ENCODE data around the gene STK32C. TPM values are rescaled to one million over a fixed set of nuclear protein-coding genes. Genes with fewer than 3 reads are reported as not detected.

Gene STK32C
- total RNA-seq, result 7.9 TPM

GRCh38 chr10:132307823-132308586 lies at the start of gene STK32C:
TSS of gene STK32C (minus strand) at chr10:132307950. CDS start at chr10:132307833, 117 bp downstream.

DNA sequence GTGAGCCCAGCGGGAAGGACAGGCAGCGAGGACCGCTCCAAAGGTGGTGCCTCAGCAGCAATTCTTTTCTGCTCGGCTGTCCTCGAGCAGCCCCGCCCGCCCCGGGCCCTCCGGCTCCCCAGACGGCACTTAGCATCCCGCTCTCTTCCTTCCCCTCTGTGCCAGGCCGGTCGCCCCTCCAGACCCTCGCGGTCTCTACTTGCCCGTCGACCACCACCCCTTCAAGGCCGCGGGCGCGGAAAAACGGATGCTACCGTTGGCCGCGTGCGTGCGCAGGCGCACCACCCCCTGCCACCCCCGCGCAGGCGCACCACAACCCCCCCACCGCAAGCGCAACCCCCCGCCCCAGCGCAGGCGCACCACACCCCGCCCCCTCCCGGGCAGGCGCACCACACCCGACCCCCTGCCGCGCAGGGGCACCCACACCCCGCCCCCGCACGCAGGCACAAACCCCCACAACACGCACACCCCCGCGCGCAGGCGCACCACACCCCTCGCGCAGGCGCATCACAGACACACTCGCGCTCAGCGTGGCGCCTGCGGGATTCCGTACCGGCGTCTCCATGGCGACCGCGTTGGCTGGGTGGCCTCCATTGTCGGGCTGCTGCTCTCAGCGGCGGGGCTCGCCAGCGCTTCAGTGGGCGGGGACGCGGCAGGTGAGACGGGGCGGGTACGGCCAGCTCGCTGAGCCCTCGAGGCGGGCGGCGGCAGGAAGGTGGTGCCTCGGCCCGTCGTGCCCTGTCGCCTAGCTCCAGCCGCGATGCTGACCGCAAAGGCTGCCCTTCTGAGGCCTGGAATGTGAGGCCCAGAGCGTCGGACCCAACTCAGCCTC lies 24.1 kb upstream of the STK32C start, which contains the start of gene LRRC27:
TSS of gene LRRC27 (plus strand) at position 593 of the 832 bp plus-strand sequence. CDS start 1,332 bp downstream, outside the sequence.

GRCh38 chr10:132186488-132187429 lies 121.0 kb downstream of the STK32C start, which contains the start of gene DPYSL4:
TSS of gene DPYSL4 (plus strand) at chr10:132186948. CDS start at chr10:132187064, 116 bp downstream.

Other genes with a start within 250 kb of the STK32C start
- gene JAKMIP3, start 242.0 kb downstream of the STK32C start, total RNA-seq, result 1.4 TPM
- gene DPYSL4, start 121.0 kb downstream of the STK32C start, total RNA-seq, result 55.0 TPM
- 20.0 TPM for gene LRRC27, start 24.2 kb upstream of the STK32C start, total RNA-seq
- gene PWWP2B, start 89.2 kb upstream of the STK32C start, total RNA-seq, result 17.3 TPM
- 51.6 TPM for gene INPP5A, start 229.8 kb upstream of the STK32C start, total RNA-seq

Data from camera-type eye (tissue), 1 donor.